Measurements from ENCODE around the gene KRTAP5-3. TPM values are rescaled to one million over a fixed set of nuclear protein-coding genes. Genes with fewer than 3 reads are reported as not detected.

The KRTAP5-3 gene
- total and polyA plus RNA-seq, 9 of the 15 experiments (the other 6 are each of a cell fraction or from before 2014, with no cell fraction given) = not detected

- TF ChIP-seq ZNF655 (CRISPR knock-in tag; IDR thresholded peaks at IDR 0.05) (no peak), RHOXF2B (CRISPR knock-in tag; conservative IDR thresholded peaks at IDR 0.05) (no peak), FOXJ2 (tag; IDR thresholded peaks at IDR 0.05) (no peak), NCOA1 (IDR thresholded peaks at IDR 0.05; ENCODE audit: low read depth) (peak; percentile 78; the same call in 1 of the 2 replicates), ATF4 (CRISPR knock-in tag; IDR thresholded peaks at IDR 0.05) (no peak), FOXK2 (conservative IDR thresholded peaks at IDR 0.05 in 1 of 2, IDR thresholded peaks at IDR 0.05 in 1 of 2; ENCODE audit: low read depth in 2 of 2) (0 out of 4 replicates have a peak, but pooled peaks of 1 of the 2 experiments have one; percentile 39), TARDBP (IDR thresholded peaks at IDR 0.05) (peak; percentile 51; the same call in 1 of the 2 replicates), ZNF165 (CRISPR knock-in tag; IDR thresholded peaks at IDR 0.05; ENCODE audit: borderline replicate concordance) (no peak)
- TF ChIP-seq, protein P1, sequence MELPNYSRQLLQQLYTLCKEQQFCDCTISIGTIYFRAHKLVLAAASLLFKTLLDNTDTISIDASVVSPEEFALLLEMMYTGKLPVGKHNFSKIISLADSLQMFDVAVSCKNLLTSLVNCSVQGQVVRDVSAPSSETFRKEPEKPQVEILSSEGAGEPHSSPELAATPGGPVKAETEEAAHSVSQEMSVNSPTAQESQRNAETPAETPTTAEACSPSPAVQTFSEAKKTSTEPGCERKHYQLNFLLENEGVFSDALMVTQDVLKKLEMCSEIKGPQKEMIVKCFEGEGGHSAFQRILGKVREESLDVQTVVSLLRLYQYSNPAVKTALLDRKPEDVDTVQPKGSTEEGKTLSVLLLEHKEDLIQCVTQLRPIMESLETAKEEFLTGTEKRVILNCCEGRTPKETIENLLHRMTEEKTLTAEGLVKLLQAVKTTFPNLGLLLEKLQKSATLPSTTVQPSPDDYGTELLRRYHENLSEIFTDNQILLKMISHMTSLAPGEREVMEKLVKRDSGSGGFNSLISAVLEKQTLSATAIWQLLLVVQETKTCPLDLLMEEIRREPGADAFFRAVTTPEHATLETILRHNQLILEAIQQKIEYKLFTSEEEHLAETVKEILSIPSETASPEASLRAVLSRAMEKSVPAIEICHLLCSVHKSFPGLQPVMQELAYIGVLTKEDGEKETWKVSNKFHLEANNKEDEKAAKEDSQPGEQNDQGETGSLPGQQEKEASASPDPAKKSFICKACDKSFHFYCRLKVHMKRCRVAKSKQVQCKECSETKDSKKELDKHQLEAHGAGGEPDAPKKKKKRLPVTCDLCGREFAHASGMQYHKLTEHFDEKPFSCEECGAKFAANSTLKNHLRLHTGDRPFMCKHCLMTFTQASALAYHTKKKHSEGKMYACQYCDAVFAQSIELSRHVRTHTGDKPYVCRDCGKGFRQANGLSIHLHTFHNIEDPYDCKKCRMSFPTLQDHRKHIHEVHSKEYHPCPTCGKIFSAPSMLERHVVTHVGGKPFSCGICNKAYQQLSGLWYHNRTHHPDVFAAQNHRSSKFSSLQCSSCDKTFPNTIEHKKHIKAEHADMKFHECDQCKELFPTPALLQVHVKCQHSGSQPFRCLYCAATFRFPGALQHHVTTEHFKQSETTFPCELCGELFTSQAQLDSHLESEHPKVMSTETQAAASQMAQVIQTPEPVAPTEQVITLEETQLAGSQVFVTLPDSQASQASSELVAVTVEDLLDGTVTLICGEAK (IDR thresholded peaks at IDR 0.05) = peak; percentile 58; the same call in 1 of the 2 replicates
- TF ChIP-seq, protein P1 (CRISPR knock-in tag; IDR thresholded peaks at IDR 0.05) = no peak
Observed at GRCh38 chr11:1619449-1619848, 11.2 kb upstream of the KRTAP5-3 start (continued).

Measured in K562 (cell line).